Measurements from ENCODE around the gene SPATA46.
A peak's percentile ranks its signal among the peaks of the same experiment; 100 is the strongest.

The SPATA46 gene

GRCh38 chr1:162391790-162392563 is 15.3 kb upstream of the SPATA46 start:
- DNase-seq (ENCODE audit: low spot score): peak; percentile 26

GRCh38 chr1:162390396-162391185 is 13.9 kb upstream of the SPATA46 start:
- no peak for DNase-seq (ENCODE audit: low spot score)

DNA sequence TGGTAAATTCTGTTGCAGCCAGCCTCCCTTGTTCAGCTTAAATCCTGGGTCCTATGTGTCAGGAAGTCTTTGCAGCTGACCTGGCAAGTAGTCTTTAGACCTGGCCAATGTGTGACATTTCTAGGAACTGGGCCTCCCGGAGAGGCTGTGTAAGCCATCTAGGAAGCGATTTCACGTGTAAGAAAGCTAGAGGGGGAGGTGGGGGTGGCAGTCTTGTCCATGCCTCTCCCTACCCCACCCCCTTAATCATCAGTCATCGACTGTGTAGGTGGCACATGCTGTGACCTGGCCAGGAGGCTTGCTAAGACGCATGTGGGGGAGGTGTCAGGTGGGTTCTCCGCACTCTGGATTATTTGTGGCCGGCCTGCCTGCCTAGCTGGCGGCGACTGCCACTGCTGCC is 13.3 kb upstream of the SPATA46 start:
- DNase-seq (ENCODE audit: low spot score): no peak

DNA sequence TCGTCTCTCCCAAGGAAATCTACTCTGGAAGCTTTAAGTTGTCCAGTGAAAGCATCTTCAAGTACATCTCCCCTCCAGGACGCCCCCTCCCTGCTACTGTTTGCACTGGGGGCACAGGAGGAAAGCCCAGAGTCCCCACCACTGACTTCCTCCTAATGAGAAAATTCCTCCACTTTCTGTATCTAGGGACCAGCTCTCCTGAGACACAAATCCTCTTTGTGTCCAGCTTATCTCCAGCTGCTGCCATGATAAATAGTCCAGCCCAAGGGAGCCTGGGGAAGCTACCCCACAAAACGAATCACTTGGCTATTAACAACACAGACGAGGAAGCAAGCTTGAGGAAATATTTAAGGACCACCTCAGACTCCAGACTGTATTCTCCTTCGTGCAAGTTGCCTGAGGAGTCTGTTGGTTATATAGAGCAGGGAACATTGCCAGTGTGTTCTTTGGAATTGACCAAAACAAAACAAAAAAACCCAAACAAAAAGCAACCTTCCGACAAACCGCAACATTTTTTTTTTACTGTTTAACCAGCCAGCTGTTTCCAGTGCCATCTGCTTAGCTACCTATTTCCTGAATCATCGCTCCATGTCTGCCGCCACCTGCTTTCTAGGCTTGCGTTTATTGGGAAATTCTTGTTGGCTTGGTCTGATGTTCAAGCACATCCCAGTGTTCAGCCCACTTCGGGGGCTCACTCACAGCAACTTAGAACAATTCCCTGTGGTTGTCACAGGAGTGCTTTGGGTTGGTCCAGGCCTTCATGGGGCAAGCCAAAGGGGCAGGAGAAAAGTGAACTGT is 12.6 kb upstream of the SPATA46 start:
- no peak for DNase-seq (ENCODE audit: low spot score)

DNA sequence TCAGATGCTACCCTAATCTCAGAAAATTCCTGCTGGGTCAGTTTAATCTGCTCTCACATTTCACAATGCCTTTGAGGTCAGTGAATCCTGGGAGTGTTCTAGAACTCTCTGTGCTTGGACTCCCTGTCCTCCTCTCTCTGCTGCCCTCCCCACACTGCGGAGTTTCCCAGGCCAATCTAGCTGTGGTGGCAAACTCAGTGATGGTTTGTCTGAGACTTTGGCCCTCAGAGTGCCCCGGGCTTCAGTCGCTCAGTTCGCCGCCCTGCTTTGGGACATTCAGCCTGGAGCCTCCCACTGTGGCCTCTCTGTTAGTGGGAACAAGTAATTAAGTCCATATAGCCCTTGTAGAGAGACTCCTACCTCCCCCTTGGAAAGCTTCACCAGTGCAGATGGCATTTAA is 12.0 kb upstream of the SPATA46 start:
- no peak for DNase-seq (ENCODE audit: low spot score)

DNA sequence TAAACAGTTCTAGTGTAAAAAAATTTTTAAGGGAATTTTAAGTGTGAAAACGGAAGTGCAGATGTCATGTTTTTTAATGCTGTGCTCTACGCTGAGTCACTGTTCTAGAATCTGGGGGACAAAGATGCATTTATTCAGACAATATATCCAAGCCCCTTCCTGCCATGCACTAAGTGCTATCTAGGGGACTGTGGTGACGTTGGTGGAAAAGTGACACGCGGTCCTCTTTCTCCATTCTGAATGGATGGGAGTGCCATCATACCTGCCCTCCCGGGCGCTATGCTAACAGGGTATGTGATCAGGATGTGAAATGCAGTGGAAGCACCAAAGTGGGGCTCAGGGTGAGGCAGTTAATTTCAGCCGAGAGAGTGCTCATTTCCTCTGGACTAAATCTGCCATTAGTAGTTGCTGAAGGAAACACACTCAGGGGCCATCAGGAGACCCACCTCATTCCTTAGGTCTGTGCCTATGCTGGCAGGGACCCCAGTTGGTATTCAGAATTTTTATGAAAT is 11.5 kb upstream of the SPATA46 start:
- no peak for DNase-seq (ENCODE audit: low spot score)

GRCh38 chr1:162387226-162388082 is 10.8 kb upstream of the SPATA46 start:
- no peak for DNase-seq (ENCODE audit: low spot score)

- no peak for DNase-seq (ENCODE audit: low spot score)
Observed at GRCh38 chr1:162386292-162387225, 9.9 kb upstream of the SPATA46 start.

DNA sequence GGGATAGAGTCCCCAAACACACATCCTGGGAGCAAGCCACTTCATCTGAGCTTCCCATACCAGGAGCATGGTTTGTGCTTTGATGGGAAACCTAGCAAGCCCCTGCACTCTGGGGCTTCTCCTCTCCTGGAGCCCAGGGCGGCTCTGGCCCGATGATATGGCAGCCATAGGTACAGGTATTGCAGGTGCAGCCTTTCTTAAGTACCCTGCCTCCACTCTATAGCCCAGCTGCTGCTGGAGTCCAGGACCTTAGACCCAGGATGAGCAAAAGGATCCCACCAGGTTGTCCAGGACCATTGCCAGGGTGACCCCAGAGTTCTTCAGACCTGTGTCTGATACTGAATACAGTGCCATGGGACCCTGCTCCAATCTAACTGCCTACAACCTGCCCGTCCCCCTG is 9.0 kb upstream of the SPATA46 start:
- no peak for DNase-seq (ENCODE audit: low spot score)

- no peak for DNase-seq (ENCODE audit: low spot score)
Observed at GRCh38 chr1:162385280-162385623, 8.6 kb upstream of the SPATA46 start.

DNA sequence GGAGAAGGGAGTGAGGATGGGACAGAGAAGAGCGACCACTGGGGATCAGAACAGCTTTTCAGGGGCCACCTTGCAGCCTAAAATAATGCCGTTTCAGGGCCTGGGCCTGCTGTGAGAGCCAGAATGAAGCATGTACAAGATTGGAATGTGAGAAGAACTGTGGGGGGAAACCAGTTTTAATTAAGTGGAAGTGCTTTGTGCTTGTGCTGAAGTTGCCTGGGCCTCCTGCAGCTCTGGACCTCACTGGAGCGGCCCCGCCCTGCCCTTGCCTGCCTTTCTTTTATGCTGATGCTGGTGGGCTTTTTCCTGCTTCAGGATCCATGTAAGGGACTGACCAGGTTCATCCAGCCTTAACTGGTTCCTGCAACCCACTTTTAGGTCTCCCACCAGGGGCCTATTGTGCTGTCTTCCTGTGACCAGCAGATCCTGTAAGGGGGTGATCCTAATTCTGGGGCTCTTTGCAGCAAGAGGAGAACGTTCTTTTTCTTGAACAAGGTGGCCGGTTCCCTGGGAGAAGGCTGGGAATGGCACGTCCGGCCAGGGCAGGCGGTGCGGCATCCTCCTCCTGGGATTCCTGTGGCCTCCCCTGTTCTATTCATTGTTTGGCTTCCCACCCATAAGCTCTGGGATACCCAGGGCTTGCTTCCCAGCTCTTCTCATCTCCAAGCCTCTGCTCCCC is 8.1 kb upstream of the SPATA46 start:
- DNase-seq (ENCODE audit: low spot score): no peak

- no peak for DNase-seq (ENCODE audit: low spot score)
Observed at GRCh38 chr1:162384116-162384515, 7.5 kb upstream of the SPATA46 start.

DNA sequence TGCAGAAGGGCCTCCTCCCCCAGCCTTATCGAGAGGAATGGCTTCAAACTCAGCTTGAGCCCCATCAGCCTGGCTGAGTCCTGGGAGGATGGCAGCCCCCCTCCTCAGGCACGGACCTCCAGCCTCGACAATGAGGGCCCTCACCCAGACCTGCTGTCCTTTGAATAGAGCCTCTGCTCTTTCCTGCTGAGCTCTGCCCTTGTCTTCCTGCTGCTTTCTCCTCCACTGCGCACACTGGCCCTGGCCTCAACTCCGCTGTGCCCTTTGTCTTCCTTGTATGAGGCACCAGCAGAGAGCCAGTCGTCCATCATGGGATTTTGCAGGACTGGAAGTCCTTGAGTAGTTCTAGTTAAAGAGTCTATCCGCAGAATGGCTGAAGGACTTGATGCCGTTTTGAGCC is 6.9 kb upstream of the SPATA46 start:
- DNase-seq (ENCODE audit: low spot score): no peak

DNA sequence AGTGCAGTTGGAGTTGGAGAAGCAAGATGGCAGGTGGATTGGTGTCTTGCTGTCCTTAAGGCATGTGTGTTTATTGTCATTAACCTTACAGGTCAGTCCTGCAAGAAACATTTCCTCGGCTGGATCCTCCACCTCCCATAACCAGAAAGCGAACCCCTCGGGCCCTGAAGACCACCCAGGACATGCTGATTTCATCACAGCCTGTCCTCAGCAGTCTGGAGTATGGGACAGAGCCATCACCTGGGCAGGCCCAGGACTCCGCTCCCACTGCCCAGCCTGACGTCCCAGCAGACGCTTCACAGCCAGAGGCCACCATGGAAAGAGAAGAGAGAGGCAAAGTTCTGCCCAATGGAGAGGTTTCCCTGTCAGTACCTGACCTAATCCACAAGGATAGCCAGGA is 6.4 kb upstream of the SPATA46 start:
- DNase-seq (ENCODE audit: low spot score): no peak

GRCh38 chr1:162381941-162382750 is 5.5 kb upstream of the SPATA46 start:
- no peak for DNase-seq (ENCODE audit: low spot score)

DNA sequence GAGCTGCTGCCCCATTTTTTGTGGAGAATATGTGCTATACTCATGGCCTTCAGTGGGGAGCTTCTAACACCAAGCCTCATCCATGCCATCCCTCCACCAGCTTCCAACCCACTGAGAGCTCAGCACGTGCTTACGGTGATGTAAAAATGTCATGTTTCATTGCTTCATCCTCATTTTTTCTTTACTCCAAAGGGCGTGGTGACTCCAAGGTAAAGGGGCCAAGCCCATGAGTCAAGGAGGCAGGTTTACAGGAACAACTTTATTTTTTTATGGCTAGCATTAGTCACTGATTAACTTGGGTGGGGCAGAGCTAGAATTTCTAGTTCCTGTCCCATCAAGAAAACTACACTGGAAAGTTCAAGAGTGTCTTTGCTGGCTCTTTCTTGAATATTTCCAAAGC is 4.7 kb upstream of the SPATA46 start, which contains the start of gene C1orf226:
C1orf226 (plus strand) TSS at position 346 of the 400 bp plus-strand sequence. CDS start 174 bp downstream, outside the sequence.
- no peak for DNase-seq (ENCODE audit: low spot score)

- no peak for DNase-seq (ENCODE audit: low spot score)
Observed at GRCh38 chr1:162380061-162380846, 3.6 kb upstream of the SPATA46 start.

GRCh38 chr1:162375463-162375862 is 1.2 kb downstream of the SPATA46 start:
- no peak for DNase-seq (ENCODE audit: low spot score)

Measured in CD4-positive, alpha-beta T cell treated with Interleukin-15 for 4 hours (primary cell).